Left ventricle myocardium inferior (tissue), 1 donor: ENCODE results near the gene MEF2D. TPM values are rescaled to one million over a fixed set of nuclear protein-coding genes. Genes with fewer than 3 reads are reported as not detected.

ENCODE experiments used
- DNase-seq: peaks from one replicate; pipeline ENCODE4 v3.0.0-alpha.2; 2020
- H3K27ac ChIP-seq: fragments of 200-600 bp; replicated peaks from 2 replicates; pipeline ENCODE4 v1.8.0; 2021
- H3K27me3 ChIP-seq: fragments of 200-600 bp; 2 replicates; pipeline ENCODE4 v1.8.0; 2021; ENCODE audit warnings: low read depth
- H3K36me3 ChIP-seq: fragments of 200-600 bp; 2 replicates; pipeline ENCODE4 v1.8.0; 2021
- H3K4me1 ChIP-seq: fragments of 200-600 bp; 2 replicates; pipeline ENCODE4 v1.8.0; 2021
- H3K4me3 ChIP-seq: fragments of 200-600 bp; 2 replicates; pipeline ENCODE4 v1.8.0; 2021; ENCODE audit warnings: mild to moderate bottlenecking, moderate library complexity
- H3K9me3 ChIP-seq: fragments of 200-600 bp; replicated peaks from 2 replicates; pipeline ENCODE4 v1.8.0; 2021
- intact Hi-C: fragments of 100-400 bp; cut with micrococcal nuclease; formaldehyde crosslinking; loops from one replicate; pipeline ENCODE4 v1.11.0; 2022
- total RNA-seq: library from RNA; stranded (reverse); fragmentation: NEBNext Ultra II Directional; extraction: Animal tissue kit (Norgen Biotek cat#: 25700); gene quantifications from one replicate; pipeline ENCODE4 v1.2.1, GENCODE V29; 2021
- TF ChIP-seq, protein P1 (sequence below): fragments of 200-600 bp; IDR thresholded peaks from 2 replicates; pipeline ENCODE4 v1.8.0; 2021; ENCODE audit warnings: antibody characterized with exemption, mild to moderate bottlenecking, borderline replicate concordance
- donor health status: DM: no; HTN: yes; CAD: no; lungs with severe emphysema.

The MEF2D gene
- total RNA-seq, 1 donor from 2014 or later = 96.8 TPM

GRCh38 chr1:156427957-156428356 lies 72.6 kb downstream of the MEF2D start:
- no peak for DNase-seq
- Histone ChIP-seq H3K9me3 (no peaks in the 10 kb centered on the region), H3K27me3 (peaks cover 100% of the 10 kb centered on the region), H3K4me3 (no peak overlapping the region), H3K27ac (no peak overlapping the region), H3K4me1 (no peaks in the 10 kb centered on the region), H3K36me3 (no peaks in the 10 kb centered on the region)
- TF ChIP-seq, protein P1, sequence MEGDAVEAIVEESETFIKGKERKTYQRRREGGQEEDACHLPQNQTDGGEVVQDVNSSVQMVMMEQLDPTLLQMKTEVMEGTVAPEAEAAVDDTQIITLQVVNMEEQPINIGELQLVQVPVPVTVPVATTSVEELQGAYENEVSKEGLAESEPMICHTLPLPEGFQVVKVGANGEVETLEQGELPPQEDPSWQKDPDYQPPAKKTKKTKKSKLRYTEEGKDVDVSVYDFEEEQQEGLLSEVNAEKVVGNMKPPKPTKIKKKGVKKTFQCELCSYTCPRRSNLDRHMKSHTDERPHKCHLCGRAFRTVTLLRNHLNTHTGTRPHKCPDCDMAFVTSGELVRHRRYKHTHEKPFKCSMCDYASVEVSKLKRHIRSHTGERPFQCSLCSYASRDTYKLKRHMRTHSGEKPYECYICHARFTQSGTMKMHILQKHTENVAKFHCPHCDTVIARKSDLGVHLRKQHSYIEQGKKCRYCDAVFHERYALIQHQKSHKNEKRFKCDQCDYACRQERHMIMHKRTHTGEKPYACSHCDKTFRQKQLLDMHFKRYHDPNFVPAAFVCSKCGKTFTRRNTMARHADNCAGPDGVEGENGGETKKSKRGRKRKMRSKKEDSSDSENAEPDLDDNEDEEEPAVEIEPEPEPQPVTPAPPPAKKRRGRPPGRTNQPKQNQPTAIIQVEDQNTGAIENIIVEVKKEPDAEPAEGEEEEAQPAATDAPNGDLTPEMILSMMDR = no peak
- intact Hi-C loops = loop anchor here (5.0 kb wide), 1 partner anchor 41 kb away; no protein-coding TSS in a partner anchor

DNA sequence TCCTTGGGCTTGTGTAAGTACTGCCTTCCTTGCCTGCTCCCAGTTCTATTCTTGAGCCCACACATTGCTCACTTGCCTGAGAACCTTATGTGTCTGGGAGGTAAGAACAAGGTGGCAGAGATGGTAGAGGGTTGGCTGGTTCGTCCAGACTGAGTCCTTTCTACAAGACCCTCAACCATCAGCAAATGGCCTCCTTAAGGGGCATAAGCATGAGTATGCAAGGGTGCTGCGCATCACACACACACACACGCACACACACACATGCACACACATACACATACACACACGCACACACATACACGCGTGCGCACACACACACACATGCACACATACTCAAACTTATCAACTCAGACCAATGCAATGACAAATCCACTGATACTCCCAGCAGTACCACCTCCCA lies 74.6 kb downstream of the MEF2D start:
- Histone ChIP-seq H3K36me3 (no peaks in the 10 kb centered on the region), H3K27ac (no peak overlapping the region), H3K27me3 (peaks cover 100% of the 10 kb centered on the region), H3K4me1 (peaks cover 18% of the 10 kb centered on the region), H3K4me3 (no peak overlapping the region), H3K9me3 (no peaks in the 10 kb centered on the region)
- DNase-seq = no peak
- intact Hi-C loops = loop anchor here (5.0 kb wide), 1 partner anchor 39 kb away; no protein-coding TSS in a partner anchor
- TF ChIP-seq, protein P1 = no peak

GRCh38 chr1:156424806-156425432 lies 75.7 kb downstream of the MEF2D start:
- Histone ChIP-seq H3K27ac (no peak overlapping the region), H3K4me1 (peaks cover 28% of the 10 kb centered on the region), H3K27me3 (peaks cover 100% of the 10 kb centered on the region), H3K4me3 (no peak overlapping the region), H3K36me3 (no peaks in the 10 kb centered on the region), H3K9me3 (no peaks in the 10 kb centered on the region)
- DNase-seq = no peak
- TF ChIP-seq, protein P1 = no peak
- intact Hi-C loops = loop anchor here (5.0 kb wide), 1 partner anchor 38 kb away; no protein-coding TSS in a partner anchor

DNA sequence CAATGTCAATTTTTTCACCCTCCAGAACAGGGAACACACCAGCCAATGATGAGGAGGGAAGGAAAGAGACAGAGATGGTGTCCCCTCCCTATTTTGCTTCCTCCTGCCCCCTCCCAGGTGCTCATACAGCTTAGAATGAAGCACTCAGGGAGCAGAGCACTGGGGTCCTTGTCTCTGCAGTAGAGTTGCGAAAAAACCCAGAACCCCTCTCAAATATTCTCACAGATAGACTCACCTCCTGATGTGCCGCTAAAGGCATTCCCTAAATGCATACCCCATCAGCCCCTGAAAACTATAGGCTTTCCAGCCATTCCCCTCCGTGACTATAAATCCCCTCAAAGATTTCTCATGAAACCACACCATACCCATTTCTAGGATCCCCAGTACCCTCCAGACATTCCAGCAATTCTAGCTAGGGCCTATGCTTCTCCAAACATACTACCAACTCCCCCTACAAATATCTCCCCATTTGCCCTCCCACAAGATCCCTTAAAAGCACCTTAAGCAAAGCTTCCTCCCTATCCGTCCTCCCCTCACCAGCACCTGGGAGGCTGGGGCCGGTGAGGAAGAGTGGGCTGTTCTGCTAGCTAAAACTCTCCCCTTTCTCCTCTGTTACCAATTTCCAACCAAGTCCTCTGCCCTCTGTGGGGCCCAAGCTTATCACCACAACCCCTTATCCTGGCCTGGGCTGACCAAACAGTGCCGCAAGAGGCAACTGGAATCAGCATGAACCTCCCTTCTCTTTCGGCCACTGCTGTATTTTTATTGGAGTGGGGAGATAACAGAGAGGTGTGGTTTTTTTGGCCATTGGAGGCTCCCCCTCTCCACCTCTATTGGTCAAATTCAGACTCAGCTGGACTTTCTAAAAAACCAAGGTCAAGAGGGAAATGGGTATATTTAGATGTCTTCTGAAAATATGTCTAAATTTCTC lies 76.9 kb downstream of the MEF2D start:
- peaks cover 100% of the 10 kb centered on the region for H3K27me3 ChIP-seq
- H3K27ac ChIP-seq = no peak overlapping the region
- peaks cover 30% of the 10 kb centered on the region for H3K4me1 ChIP-seq
- no peaks in the 10 kb centered on the region for H3K36me3 ChIP-seq
- H3K4me3 ChIP-seq = no peak overlapping the region
- H3K9me3 ChIP-seq = no peaks in the 10 kb centered on the region
- DNase-seq = no peak
- intact Hi-C loops = no loop called here
- TF ChIP-seq, protein P1 = no peak

DNA sequence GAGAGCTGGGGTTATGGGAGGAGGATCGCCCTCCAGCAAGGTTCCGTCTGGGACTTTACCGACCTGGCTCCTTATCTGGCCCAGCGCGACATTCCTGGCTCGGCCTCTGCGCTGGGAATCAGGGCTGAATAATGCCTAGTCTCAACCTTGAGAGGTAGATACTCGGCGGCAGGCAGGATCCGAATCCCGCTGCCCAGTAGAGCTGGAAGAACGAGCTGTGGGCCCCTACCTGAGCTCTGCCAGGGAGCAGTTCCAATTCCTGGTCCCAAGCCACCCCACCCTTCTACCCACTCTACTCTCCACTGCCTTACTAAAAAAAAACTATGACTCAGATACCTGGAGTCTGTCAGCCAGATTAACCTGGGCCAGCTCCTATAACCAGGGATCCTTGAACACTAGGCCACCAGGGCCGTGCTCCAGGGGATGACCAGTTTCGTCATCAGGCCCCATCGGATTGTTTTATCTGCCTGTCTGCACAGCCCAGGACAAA lies 77.9 kb downstream of the MEF2D start:
- intact Hi-C loops = no loop called here
- no peak overlapping the region for H3K27ac ChIP-seq
- H3K9me3 ChIP-seq = no peaks in the 10 kb centered on the region
- TF ChIP-seq, protein P1 = no peak
- H3K4me3 ChIP-seq = no peak overlapping the region
- peaks cover 100% of the 10 kb centered on the region for H3K27me3 ChIP-seq
- H3K4me1 ChIP-seq = peaks cover 30% of the 10 kb centered on the region
- no peak for DNase-seq
- H3K36me3 ChIP-seq = no peaks in the 10 kb centered on the region
